ENCODE results near the gene CLTRN. TPM values are rescaled to one million over a fixed set of nuclear protein-coding genes. Genes with fewer than 3 reads are reported as not detected.

The CLTRN gene
- total and polyA plus RNA-seq, 2 donors (not counting 1 experiment from before 2014, with no cell fraction given) = 0.42 to 0.46 TPM

- Histone ChIP-seq H3K4me3 (ENCODE audit: control extremely low read depth in 1 of 5, extremely low read depth in 1 of 5, insufficient read depth in 1 of 5, low read depth in 2 of 5, low read length in 4 of 5) (no peak overlapping the region), H3K9ac (ENCODE audit: low read length) (no peak overlapping the region), H3K36me3 (replicated peaks in 1 of 2; ENCODE audit: control extremely low read depth in 1 of 2, control insufficient read depth in 1 of 2, extremely low read depth in 1 of 2, insufficient read depth in 2 of 2, low read length in 1 of 2) (no peaks in the 10 kb centered on the region), H2AFZ (ENCODE audit: insufficient read depth, low read depth, low read length, poor library complexity, severe bottlenecking) (no peak overlapping the region), H3K27me3 (replicated peaks in 1 of 4; ENCODE audit: control extremely low read depth in 1 of 4, control insufficient read depth in 3 of 4, insufficient read depth in 4 of 4, low read length in 3 of 4) (no peaks in the 10 kb centered on the region), H3K9me3 (ENCODE audit: control extremely low read depth in 1 of 3, control insufficient read depth in 2 of 3, insufficient read depth in 1 of 3, low read length in 2 of 3) (no peaks in the 10 kb centered on the region), H3K4me1 (ENCODE audit: control insufficient read depth in 2 of 2, insufficient read depth in 2 of 2, low read length in 2 of 2) (peaks cover 12 to 13% of the 10 kb centered on the region in 2 donors), H3K4me2 (replicated peaks; ENCODE audit: low read depth, low read length, poor library complexity, severe bottlenecking) (no peak overlapping the region), H3K27ac (ENCODE audit: low read length in 2 of 2) (no peak overlapping the region), H3K79me2 (ENCODE audit: control insufficient read depth, insufficient read depth, low read length) (peaks cover 82% of the 10 kb centered on the region), H4K20me1 (ENCODE audit: control insufficient read depth, insufficient read depth, low read length, poor library complexity, severe bottlenecking) (peaks cover 34% of the 10 kb centered on the region)
- no peak for TF ChIP-seq EZH2 (IDR thresholded peaks at IDR 0.05; ENCODE audit: borderline replicate concordance, insufficient read depth, low read depth, low read length, poor library complexity, severe bottlenecking)
- TF ChIP-seq, protein P1, sequence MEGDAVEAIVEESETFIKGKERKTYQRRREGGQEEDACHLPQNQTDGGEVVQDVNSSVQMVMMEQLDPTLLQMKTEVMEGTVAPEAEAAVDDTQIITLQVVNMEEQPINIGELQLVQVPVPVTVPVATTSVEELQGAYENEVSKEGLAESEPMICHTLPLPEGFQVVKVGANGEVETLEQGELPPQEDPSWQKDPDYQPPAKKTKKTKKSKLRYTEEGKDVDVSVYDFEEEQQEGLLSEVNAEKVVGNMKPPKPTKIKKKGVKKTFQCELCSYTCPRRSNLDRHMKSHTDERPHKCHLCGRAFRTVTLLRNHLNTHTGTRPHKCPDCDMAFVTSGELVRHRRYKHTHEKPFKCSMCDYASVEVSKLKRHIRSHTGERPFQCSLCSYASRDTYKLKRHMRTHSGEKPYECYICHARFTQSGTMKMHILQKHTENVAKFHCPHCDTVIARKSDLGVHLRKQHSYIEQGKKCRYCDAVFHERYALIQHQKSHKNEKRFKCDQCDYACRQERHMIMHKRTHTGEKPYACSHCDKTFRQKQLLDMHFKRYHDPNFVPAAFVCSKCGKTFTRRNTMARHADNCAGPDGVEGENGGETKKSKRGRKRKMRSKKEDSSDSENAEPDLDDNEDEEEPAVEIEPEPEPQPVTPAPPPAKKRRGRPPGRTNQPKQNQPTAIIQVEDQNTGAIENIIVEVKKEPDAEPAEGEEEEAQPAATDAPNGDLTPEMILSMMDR (IDR thresholded peaks at IDR 0.05) = no peak
- WGBS (ENCODE audit: insufficient coverage) = 14% methylated on average over 1 of the region's 6 CpGs
- DNase-seq (no peak), ATAC-seq (ENCODE audit: low read depth) (no peak)
- POLR2A ChIA-PET = no interaction called here
- Mint-ChIP-seq H3K27me3 (no peaks in the 10 kb centered on the region), H3K9me3 (ENCODE audit: insufficient read depth) (no peaks in the 10 kb centered on the region), H3K27ac (no peak overlapping the region), H3K4me1 (peaks cover 20% of the 10 kb centered on the region), H3K4me3 (no peak overlapping the region)
- CTCF ChIA-PET = no interaction called here
- intact Hi-C loops (cut with micrococcal nuclease) = loop anchor here (10.0 kb wide), 1 partner anchor 1014 kb away; no protein-coding TSS in a partner anchor
Observed at GRCh38 chrX:15680401-15680800, 15.8 kb upstream of the CLTRN start.

DNA sequence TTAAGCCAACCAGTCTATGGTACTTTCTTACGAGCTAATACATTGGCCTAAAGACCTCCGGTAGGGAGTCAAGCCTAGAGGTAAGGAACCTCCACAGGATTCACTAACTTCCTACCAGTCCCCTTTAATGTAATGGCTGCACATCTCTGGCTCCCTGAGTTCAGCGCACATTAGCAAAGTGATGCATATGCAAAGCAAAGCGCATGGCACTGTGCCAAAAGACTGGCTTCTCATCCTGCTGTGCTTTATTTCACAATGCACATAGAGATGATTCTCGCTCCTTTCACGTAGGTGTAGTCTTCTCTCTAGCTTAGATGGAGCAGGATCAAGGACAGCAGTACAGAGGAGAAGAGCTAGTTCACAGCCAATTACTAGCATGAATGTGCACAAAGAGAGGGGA is 14.6 kb upstream of the CLTRN start:
- no peak overlapping the region for H3K4me3 Mint-ChIP-seq
- TF ChIP-seq EZH2 (IDR thresholded peaks at IDR 0.05; ENCODE audit: borderline replicate concordance, insufficient read depth, low read depth, low read length, poor library complexity, severe bottlenecking) = no peak
- TF ChIP-seq, protein P1 (IDR thresholded peaks at IDR 0.05) = no peak
- CTCF ChIA-PET = no interaction called here
- Histone ChIP-seq H3K79me2 (ENCODE audit: control insufficient read depth, insufficient read depth, low read length) (peaks cover 76% of the 10 kb centered on the region), H3K4me1 (ENCODE audit: control insufficient read depth in 2 of 2, insufficient read depth in 2 of 2, low read length in 2 of 2) (peaks cover 15 to 16% of the 10 kb centered on the region in 2 donors), H3K9me3 (ENCODE audit: control extremely low read depth in 1 of 3, control insufficient read depth in 2 of 3, insufficient read depth in 1 of 3, low read length in 2 of 3) (no peaks in the 10 kb centered on the region), H3K9ac (ENCODE audit: low read length) (no peak overlapping the region), H2AFZ (ENCODE audit: insufficient read depth, low read depth, low read length, poor library complexity, severe bottlenecking) (no peak overlapping the region), H3K27me3 (replicated peaks in 1 of 4; ENCODE audit: control extremely low read depth in 1 of 4, control insufficient read depth in 3 of 4, insufficient read depth in 4 of 4, low read length in 3 of 4) (no peaks in the 10 kb centered on the region), H4K20me1 (ENCODE audit: control insufficient read depth, insufficient read depth, low read length, poor library complexity, severe bottlenecking) (peaks cover 29% of the 10 kb centered on the region), H3K4me2 (replicated peaks; ENCODE audit: low read depth, low read length, poor library complexity, severe bottlenecking) (no peak overlapping the region), H3K4me3 (ENCODE audit: control extremely low read depth in 1 of 5, extremely low read depth in 1 of 5, insufficient read depth in 1 of 5, low read depth in 2 of 5, low read length in 4 of 5) (no peak overlapping the region), H3K36me3 (replicated peaks in 1 of 2; ENCODE audit: control extremely low read depth in 1 of 2, control insufficient read depth in 1 of 2, extremely low read depth in 1 of 2, insufficient read depth in 2 of 2, low read length in 1 of 2) (no peaks in the 10 kb centered on the region), H3K27ac (ENCODE audit: low read length in 2 of 2) (no peak overlapping the region)
- intact Hi-C loops (cut with micrococcal nuclease) = no loop called here
- H3K27ac Mint-ChIP-seq = no peak overlapping the region
- POLR2A ChIA-PET = no interaction called here
- ATAC-seq (ENCODE audit: low read depth) (no peak), DNase-seq (no peak)
- WGBS (ENCODE audit: insufficient coverage) = no CpG with 5 or more reads among the region's 6 CpGs
- no peaks in the 10 kb centered on the region for H3K9me3 Mint-ChIP-seq (ENCODE audit: insufficient read depth)
- no peaks in the 10 kb centered on the region for H3K27me3 Mint-ChIP-seq
- H3K4me1 Mint-ChIP-seq = peaks cover 20% of the 10 kb centered on the region
